Fibroblast of gingiva (primary cell): ENCODE measurements around the gene SLC25A21.
"Not testable (repeated sequence)": the region's sequence is repeated elsewhere in the genome, so short reads cannot be mapped to it uniquely, and the experiment has no call there.

Source experiments
- DNase-seq: peaks from one replicate; pipeline ENCODE4 v3.0.0-alpha.2; 2011; ENCODE audit warnings: low read depth

The SLC25A21 gene

GRCh38 chr14:36942522-36943245 lies 229.7 kb downstream of the SLC25A21 start:
- peak; percentile 72 for DNase-seq

GRCh38 chr14:36941783-36942521 lies 230.5 kb downstream of the SLC25A21 start:
- peak; percentile 75 for DNase-seq

GRCh38 chr14:36940476-36940875 lies 231.9 kb downstream of the SLC25A21 start:
- DNase-seq = peak; percentile 64

- DNase-seq = no peak
These were observed 233.1 kb downstream of the SLC25A21 start for GRCh38 chr14:36939265-36939664.

- no peak for DNase-seq
These were observed 233.7 kb downstream of the SLC25A21 start for GRCh38 chr14:36938678-36939077.

GRCh38 chr14:36935976-36936678 lies 236.3 kb downstream of the SLC25A21 start:
- peak; percentile 6 for DNase-seq

GRCh38 chr14:36934304-36934703 lies 238.1 kb downstream of the SLC25A21 start:
- DNase-seq = no peak

- peak; percentile 57 for DNase-seq
These were observed 240.6 kb downstream of the SLC25A21 start for GRCh38 chr14:36931791-36932190.

- DNase-seq = no peak
These were observed 244.0 kb downstream of the SLC25A21 start for GRCh38 chr14:36928432-36928831.

GRCh38 chr14:36925094-36925493 lies 247.3 kb downstream of the SLC25A21 start:
- no peak for DNase-seq

- no peak for DNase-seq
These were observed 255.7 kb downstream of the SLC25A21 start for GRCh38 chr14:36916668-36917067.

- DNase-seq = no peak
These were observed 257.3 kb downstream of the SLC25A21 start for GRCh38 chr14:36915081-36915480.

- DNase-seq = no peak
These were observed 261.8 kb downstream of the SLC25A21 start for GRCh38 chr14:36910578-36910977.

- DNase-seq = peak; percentile 6
These were observed 267.0 kb downstream of the SLC25A21 start for GRCh38 chr14:36905272-36905888.

GRCh38 chr14:36901861-36902260 lies 270.5 kb downstream of the SLC25A21 start:
- DNase-seq = peak; percentile 75

GRCh38 chr14:36900846-36901245 lies 271.6 kb downstream of the SLC25A21 start:
- no peak for DNase-seq

GRCh38 chr14:36896300-36896699 lies 276.1 kb downstream of the SLC25A21 start:
- DNase-seq = not testable (repeated sequence)

- no peak for DNase-seq
These were observed 288.4 kb downstream of the SLC25A21 start for GRCh38 chr14:36884049-36884448.

GRCh38 chr14:36880276-36880675 lies 292.1 kb downstream of the SLC25A21 start:
- DNase-seq = no peak

GRCh38 chr14:36879558-36879957 lies 292.8 kb downstream of the SLC25A21 start:
- no peak for DNase-seq

GRCh38 chr14:36874396-36875138 lies 297.8 kb downstream of the SLC25A21 start:
- DNase-seq = no peak

- no peak for DNase-seq
These were observed 301.6 kb downstream of the SLC25A21 start for GRCh38 chr14:36870776-36871175.
